GM18858 (cell line): ENCODE data around the gene BIK.
"Not testable (repeated sequence)": the region's sequence is repeated elsewhere in the genome, so short reads cannot be mapped to it uniquely, and the experiment has no call there.

Source experiments
- ATAC-seq: cut with Tn5 transposase; IDR thresholded peaks from one replicate; pipeline ENCODE4 v1.9.1; 2021; ENCODE audit not compliant: unreplicated experiment

BIK gene

GRCh38 chr22:43134553-43134952 lies 24.0 kb downstream of the BIK start:
- no peak for ATAC-seq

GRCh38 chr22:43135565-43135964 lies 25.0 kb downstream of the BIK start:
- ATAC-seq = no peak

- no peak for ATAC-seq
These were observed 25.7 kb downstream of the BIK start for GRCh38 chr22:43136255-43136654.

- ATAC-seq = no peak
These were observed 26.3 kb downstream of the BIK start for GRCh38 chr22:43136801-43137200.

GRCh38 chr22:43142880-43143562 lies 32.5 kb downstream of the BIK start, which contains the start of gene MCAT:
Gene MCAT, minus strand, starts transcription at chr22:43143398. Its CDS starts 50 bp downstream, at chr22:43143348.
- no peak for ATAC-seq

- ATAC-seq = no peak
These were observed 34.4 kb downstream of the BIK start for GRCh38 chr22:43144949-43145348.

- ATAC-seq = not testable (repeated sequence)
These were observed 34.8 kb downstream of the BIK start for GRCh38 chr22:43145371-43145770.

GRCh38 chr22:43146332-43146731 lies 35.8 kb downstream of the BIK start:
- not testable (repeated sequence) for ATAC-seq

GRCh38 chr22:43147821-43148220 lies 37.3 kb downstream of the BIK start:
- no peak for ATAC-seq

- ATAC-seq = no peak
These were observed 38.0 kb downstream of the BIK start for GRCh38 chr22:43148581-43148980.

GRCh38 chr22:43150731-43151206 lies 40.2 kb downstream of the BIK start:
- no peak for ATAC-seq

GRCh38 chr22:43151251-43152002 lies 40.9 kb downstream of the BIK start, which contains the start of gene TSPO:
Gene TSPO, plus strand, starts transcription at chr22:43151559. Its CDS starts 7,680 bp downstream, at chr22:43159239.
- ATAC-seq = no peak

- no peak for ATAC-seq
These were observed 41.4 kb downstream of the BIK start for GRCh38 chr22:43152003-43152356.

- no peak for ATAC-seq
These were observed 42.0 kb downstream of the BIK start for GRCh38 chr22:43152357-43153071.

GRCh38 chr22:43153899-43154298 lies 43.3 kb downstream of the BIK start:
- ATAC-seq = no peak

- no peak for ATAC-seq
These were observed 44.5 kb downstream of the BIK start for GRCh38 chr22:43154887-43155536.

GRCh38 chr22:43155789-43156188 lies 45.2 kb downstream of the BIK start:
- ATAC-seq = no peak

- ATAC-seq = no peak
These were observed 45.9 kb downstream of the BIK start for GRCh38 chr22:43156413-43156812.

GRCh38 chr22:43157874-43158546 lies 47.5 kb downstream of the BIK start:
- no peak for ATAC-seq

- no peak for ATAC-seq
These were observed 48.4 kb downstream of the BIK start for GRCh38 chr22:43158778-43159483.
